ENCODE measurements around the gene EP400.

The EP400 gene

GRCh38 chr12:132125736-132126135, 176.0 kb downstream of the EP400 start:
- Histone ChIP-seq H3K79me2 (ENCODE audit: insufficient read depth, low read length) (no peaks in the 10 kb centered on the region), H2AFZ (ENCODE audit: low read length) (no peak overlapping the region), H3K36me3 (ENCODE audit: insufficient read depth, low read length) (peaks cover 71% of the 10 kb centered on the region), H3K27ac (ENCODE audit: low read depth, low read length, poor library complexity, severe bottlenecking) (no peak overlapping the region), H4K20me1 (ENCODE audit: insufficient read depth, low read length) (no peaks in the 10 kb centered on the region), H3K9me3 (ENCODE audit: low read length) (peaks cover 6% of the 10 kb centered on the region), H3K4me2 (ENCODE audit: low read length) (no peak overlapping the region), H3K9ac (ENCODE audit: low read length) (no peak overlapping the region), H3F3A (ENCODE audit: insufficient read depth, low read length) (no peaks in the 10 kb centered on the region), H3K4me3 (ENCODE audit: low read depth, low read length, poor library complexity, severe bottlenecking) (no peak overlapping the region), H3K4me1 (ENCODE audit: insufficient read depth, low read length, severe bottlenecking) (no peaks in the 10 kb centered on the region), H3K27me3 (ENCODE audit: insufficient read depth, low read length) (no peaks in the 10 kb centered on the region), H3K9me2 (ENCODE audit: low read depth, low read length) (no peaks in the 10 kb centered on the region)
- TF ChIP-seq CTCF (IDR thresholded peaks at IDR 0.05; ENCODE audit: low read length) = no peak
- no peak for TF ChIP-seq EZH2 (IDR thresholded peaks at IDR 0.05; ENCODE audit: borderline replicate concordance, low read length)

GRCh38 chr12:132127041-132127440, 177.3 kb downstream of the EP400 start:
- Histone ChIP-seq H3K27ac (ENCODE audit: low read depth, low read length, poor library complexity, severe bottlenecking) (no peak overlapping the region), H3K9me2 (ENCODE audit: low read depth, low read length) (no peaks in the 10 kb centered on the region), H3K4me1 (ENCODE audit: insufficient read depth, low read length, severe bottlenecking) (no peaks in the 10 kb centered on the region), H4K20me1 (ENCODE audit: insufficient read depth, low read length) (no peaks in the 10 kb centered on the region), H3K9ac (ENCODE audit: low read length) (no peak overlapping the region), H2AFZ (ENCODE audit: low read length) (no peak overlapping the region), H3K4me3 (ENCODE audit: low read depth, low read length, poor library complexity, severe bottlenecking) (no peak overlapping the region), H3K4me2 (ENCODE audit: low read length) (no peak overlapping the region), H3K9me3 (ENCODE audit: low read length) (peaks cover 6% of the 10 kb centered on the region), H3K27me3 (ENCODE audit: insufficient read depth, low read length) (no peaks in the 10 kb centered on the region), H3K79me2 (ENCODE audit: insufficient read depth, low read length) (no peaks in the 10 kb centered on the region), H3K36me3 (ENCODE audit: insufficient read depth, low read length) (peaks cover 62% of the 10 kb centered on the region), H3F3A (ENCODE audit: insufficient read depth, low read length) (no peaks in the 10 kb centered on the region)
- no peak for TF ChIP-seq EZH2 (IDR thresholded peaks at IDR 0.05; ENCODE audit: borderline replicate concordance, low read length)
- TF ChIP-seq CTCF (IDR thresholded peaks at IDR 0.05; ENCODE audit: low read length) = no peak

DNA sequence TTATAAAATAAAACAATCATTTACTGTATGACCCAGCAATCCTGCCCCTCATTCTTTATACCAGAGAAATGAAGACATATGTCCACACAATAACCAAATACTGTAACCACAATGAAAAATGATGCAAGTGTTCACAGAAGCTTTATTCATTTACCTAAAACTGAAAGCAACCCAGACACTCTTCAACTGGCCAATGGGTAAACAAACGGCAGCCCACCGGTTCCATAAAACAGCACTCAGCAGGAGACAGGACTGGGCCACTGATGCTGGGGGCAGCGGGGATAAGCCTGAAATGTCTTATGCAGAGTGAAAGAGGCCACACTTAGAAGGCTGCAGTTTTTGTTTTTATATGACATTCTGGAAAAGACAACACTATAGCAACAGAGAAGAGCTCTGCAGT, 179.3 kb downstream of the EP400 start:
- no peaks in the 10 kb centered on the region for H3K9me2 ChIP-seq (ENCODE audit: low read depth, low read length)

More for the DNA sequence above, 179.3 kb downstream of the EP400 start:
- H3K9ac ChIP-seq (ENCODE audit: low read length) = no peak overlapping the region
- no peak overlapping the region for H3K4me3 ChIP-seq (ENCODE audit: low read depth, low read length, poor library complexity, severe bottlenecking)
- H4K20me1 ChIP-seq (ENCODE audit: insufficient read depth, low read length) = no peaks in the 10 kb centered on the region
- no peaks in the 10 kb centered on the region for H3F3A ChIP-seq (ENCODE audit: insufficient read depth, low read length)
- peaks cover 6% of the 10 kb centered on the region for H3K9me3 ChIP-seq (ENCODE audit: low read length)
- H3K27me3 ChIP-seq (ENCODE audit: insufficient read depth, low read length) = no peaks in the 10 kb centered on the region
- H2AFZ ChIP-seq (ENCODE audit: low read length) = no peak overlapping the region
- no peak overlapping the region for H3K4me2 ChIP-seq (ENCODE audit: low read length)
- no peak for TF ChIP-seq CTCF (IDR thresholded peaks at IDR 0.05; ENCODE audit: low read length)
- TF ChIP-seq EZH2 (IDR thresholded peaks at IDR 0.05; ENCODE audit: borderline replicate concordance, low read length) = no peak
- no peak overlapping the region for H3K27ac ChIP-seq (ENCODE audit: low read depth, low read length, poor library complexity, severe bottlenecking)
- no peaks in the 10 kb centered on the region for H3K79me2 ChIP-seq (ENCODE audit: insufficient read depth, low read length)
- H3K4me1 ChIP-seq (ENCODE audit: insufficient read depth, low read length, severe bottlenecking) = no peaks in the 10 kb centered on the region
- peaks cover 51% of the 10 kb centered on the region for H3K36me3 ChIP-seq (ENCODE audit: insufficient read depth, low read length)
